ENCODE data around the gene ELL. TPM values are rescaled to one million over a fixed set of nuclear protein-coding genes. Genes with fewer than 3 reads are reported as not detected.

The ELL gene
- total RNA-seq, 4 donors from 2014 or later: 16.2 to 72.2 (median 18.0) TPM

DNA sequence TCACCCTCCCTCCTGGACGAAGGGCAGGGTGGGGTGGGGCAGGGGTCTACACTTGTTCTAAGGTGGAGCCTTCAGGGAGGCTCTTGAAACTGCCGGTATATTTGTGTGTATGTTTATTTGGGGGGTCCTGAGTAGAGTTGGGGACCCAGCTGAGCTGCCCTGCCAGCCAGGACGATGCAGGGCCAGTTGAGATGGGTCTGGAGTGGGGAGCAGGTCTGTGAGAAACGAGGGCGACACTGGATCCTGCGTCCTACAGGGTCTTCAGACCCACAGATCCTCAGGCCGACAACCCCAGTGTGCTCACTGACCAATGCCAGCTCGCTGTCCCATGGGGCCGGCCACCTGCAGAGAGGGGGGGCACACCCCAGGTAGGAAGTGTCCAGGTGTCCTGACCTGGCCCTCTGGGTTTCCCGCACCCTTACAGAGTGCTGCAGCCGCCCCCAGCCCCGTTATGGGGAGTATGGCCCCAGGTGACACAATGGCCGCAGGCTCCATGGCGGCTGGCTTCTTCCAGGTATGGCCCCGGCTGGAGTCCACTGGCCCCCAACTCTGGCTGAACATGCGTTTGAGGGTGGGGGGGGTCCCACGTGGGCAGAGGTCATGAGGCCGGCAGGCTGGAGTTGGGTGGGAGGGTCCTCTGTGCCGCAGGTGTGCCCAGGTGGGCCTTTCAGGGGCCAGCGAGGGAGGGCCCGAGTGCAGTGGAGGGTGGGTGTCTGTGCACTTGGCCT lies 91.3 kb downstream of the ELL start:
- in situ Hi-C loops (cut with MboI; ENCODE audit: low pct_ligation_motif_present in 1 of 4, low pct_unique_long_range_greater_than_20kb in 1 of 4, low sequenced_read_pairs in 3 of 4): no loop called here
- no peak for DNase-seq

DNA sequence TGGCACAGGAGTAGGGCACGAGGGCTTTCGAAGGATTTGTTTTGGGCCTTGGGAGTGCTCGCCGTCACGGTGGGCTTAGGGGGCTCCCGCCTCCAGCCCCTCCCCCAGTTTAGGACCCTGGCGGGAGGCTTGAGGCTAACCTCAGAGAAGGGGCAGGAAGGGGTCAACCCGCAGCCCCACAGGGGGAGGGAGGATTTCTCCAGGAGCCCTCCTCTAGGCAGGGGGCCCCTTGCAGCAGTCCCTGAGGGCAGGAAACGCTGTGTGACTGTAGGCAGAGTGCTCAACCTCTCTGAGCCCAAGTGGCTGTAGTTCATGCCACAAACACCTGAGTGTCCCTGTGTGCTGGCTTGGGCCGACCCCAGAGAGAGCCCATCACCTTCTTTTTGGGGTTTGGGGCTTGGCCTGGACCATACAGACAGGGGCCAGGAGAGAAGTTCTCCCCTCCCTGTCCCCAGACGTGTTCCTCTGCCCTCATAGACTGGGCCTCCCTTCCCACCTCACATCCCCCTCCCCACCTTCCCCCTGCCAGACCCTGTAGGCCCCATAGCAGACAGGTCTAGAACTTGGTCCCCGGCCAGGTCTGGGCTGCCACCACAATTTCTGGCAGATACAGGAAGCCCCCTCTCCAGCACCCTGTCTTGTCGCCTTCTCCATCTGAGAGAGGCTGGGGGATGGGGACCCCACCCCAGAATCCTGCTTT lies 92.0 kb downstream of the ELL start:
- intact Hi-C loops (cut with DNase I; ENCODE audit: low total_unique reads) (no loop called here), in situ Hi-C loops (cut with MboI; ENCODE audit: low pct_ligation_motif_present in 1 of 4, low pct_unique_long_range_greater_than_20kb in 1 of 4, low sequenced_read_pairs in 3 of 4) (no loop called here)
- Histone ChIP-seq H3K36me3 (no peaks in the 10 kb centered on the region), H3K4me1 (peaks cover 22 to 45% (median 32%) of the 10 kb centered on the region in 4 donors), H3K4me3 (peak overlapping the region in 2 of 4 donors; percentile 42 to 53), H3K27ac (peak overlapping the region; percentile 76 to 82 (median 78)), H3K9me3 (no peaks in the 10 kb centered on the region), H3K27me3 (no peaks in the 10 kb centered on the region)
- TF ChIP-seq EP300 (IDR thresholded peaks at IDR 0.05; ENCODE audit: low read depth) (no peak), POLR2AphosphoS5 (IDR thresholded peaks at IDR 0.05) (no peak), POLR2A (IDR thresholded peaks at IDR 0.05) (no peak)
- TF ChIP-seq, protein P1, sequence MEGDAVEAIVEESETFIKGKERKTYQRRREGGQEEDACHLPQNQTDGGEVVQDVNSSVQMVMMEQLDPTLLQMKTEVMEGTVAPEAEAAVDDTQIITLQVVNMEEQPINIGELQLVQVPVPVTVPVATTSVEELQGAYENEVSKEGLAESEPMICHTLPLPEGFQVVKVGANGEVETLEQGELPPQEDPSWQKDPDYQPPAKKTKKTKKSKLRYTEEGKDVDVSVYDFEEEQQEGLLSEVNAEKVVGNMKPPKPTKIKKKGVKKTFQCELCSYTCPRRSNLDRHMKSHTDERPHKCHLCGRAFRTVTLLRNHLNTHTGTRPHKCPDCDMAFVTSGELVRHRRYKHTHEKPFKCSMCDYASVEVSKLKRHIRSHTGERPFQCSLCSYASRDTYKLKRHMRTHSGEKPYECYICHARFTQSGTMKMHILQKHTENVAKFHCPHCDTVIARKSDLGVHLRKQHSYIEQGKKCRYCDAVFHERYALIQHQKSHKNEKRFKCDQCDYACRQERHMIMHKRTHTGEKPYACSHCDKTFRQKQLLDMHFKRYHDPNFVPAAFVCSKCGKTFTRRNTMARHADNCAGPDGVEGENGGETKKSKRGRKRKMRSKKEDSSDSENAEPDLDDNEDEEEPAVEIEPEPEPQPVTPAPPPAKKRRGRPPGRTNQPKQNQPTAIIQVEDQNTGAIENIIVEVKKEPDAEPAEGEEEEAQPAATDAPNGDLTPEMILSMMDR (IDR thresholded peaks at IDR 0.05): no peak
- WGBS, 2 donors (ENCODE audit: low coverage in 1 of 2): 59% methylated on average over 12 of the region's 13 CpGs; no CpG with 5 or more reads in 1 of the 2 donors
- no peak for DNase-seq

More for the DNA sequence above, 91.3 kb downstream of the ELL start:
- intact Hi-C loops (cut with DNase I; ENCODE audit: low total_unique reads): no loop called here
- H3K4me1 ChIP-seq: peaks cover 17 to 41% (median 29%) of the 10 kb centered on the region in 4 donors
- H3K27me3 ChIP-seq: no peaks in the 10 kb centered on the region
- H3K9me3 ChIP-seq: no peaks in the 10 kb centered on the region
- no peak for TF ChIP-seq POLR2AphosphoS5 (IDR thresholded peaks at IDR 0.05)
- TF ChIP-seq EP300 (IDR thresholded peaks at IDR 0.05; ENCODE audit: low read depth): no peak
- TF ChIP-seq, protein P1 (IDR thresholded peaks at IDR 0.05): no peak
- TF ChIP-seq POLR2A (IDR thresholded peaks at IDR 0.05): no peak
- H3K4me3 ChIP-seq: no peak overlapping the region
- H3K36me3 ChIP-seq: no peaks in the 10 kb centered on the region
- no peak overlapping the region for H3K27ac ChIP-seq
- 86% methylated on average over 11 of the region's 21 CpGs; no CpG with 5 or more reads in 1 of the 2 donors for WGBS, 2 donors (ENCODE audit: low coverage in 1 of 2)

DNA sequence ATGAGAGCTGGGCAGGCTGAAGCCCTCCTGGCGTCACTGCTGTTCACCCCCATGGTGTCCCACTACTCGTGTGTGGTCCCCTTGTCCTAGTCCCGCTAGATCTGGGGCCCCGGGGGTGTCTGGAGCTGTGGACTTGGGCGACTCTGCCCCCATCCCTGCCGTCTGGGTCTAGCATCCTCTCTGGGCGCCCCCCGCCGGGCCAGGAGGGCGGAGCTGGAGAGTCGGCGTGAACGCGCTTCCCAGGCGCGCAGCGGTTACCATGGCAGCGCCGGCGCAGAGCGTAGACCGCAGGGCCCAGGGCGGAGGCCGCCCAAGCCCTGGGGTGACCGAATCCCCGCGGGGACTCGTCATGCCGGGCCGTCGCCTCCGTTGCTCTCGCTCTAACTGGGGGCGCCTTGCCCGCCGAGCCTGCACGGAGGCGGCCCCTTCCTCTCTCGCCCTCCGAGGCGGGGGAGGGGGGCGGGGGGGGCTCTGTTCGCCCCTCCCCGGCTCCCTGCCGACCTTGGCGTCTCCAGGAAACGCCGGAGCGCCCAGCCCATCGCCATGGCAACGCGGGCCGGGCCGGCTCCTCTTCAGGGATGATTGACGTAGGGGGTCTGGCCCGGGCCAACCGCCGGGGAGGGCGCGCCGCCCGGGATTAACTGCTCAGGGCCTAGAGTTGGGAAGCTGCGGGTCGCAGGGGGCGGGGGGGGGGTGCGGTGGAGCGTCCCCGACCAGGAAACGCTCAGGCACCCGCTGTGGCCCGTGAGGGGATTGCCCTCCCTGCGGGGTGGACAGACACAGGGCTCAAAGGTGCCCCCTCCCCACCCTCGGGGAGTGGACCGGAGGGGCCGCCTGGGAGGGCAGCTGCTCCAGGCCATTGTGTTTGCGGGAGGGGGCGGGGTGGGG lies 92.8 kb downstream of the ELL start:
- DNase-seq: peak; percentile 77
- intact Hi-C loops (cut with DNase I; ENCODE audit: low total_unique reads) (no loop called here), in situ Hi-C loops (cut with MboI; ENCODE audit: low pct_ligation_motif_present in 1 of 4, low pct_unique_long_range_greater_than_20kb in 1 of 4, low sequenced_read_pairs in 3 of 4) (no loop called here)
- Histone ChIP-seq H3K4me3 (peak overlapping the region; percentile 23 to 53 (median 36)), H3K36me3 (no peaks in the 10 kb centered on the region), H3K27ac (peak overlapping the region; percentile 76 to 82 (median 78)), H3K27me3 (no peaks in the 10 kb centered on the region), H3K9me3 (no peaks in the 10 kb centered on the region), H3K4me1 (peaks cover 22 to 50% (median 32%) of the 10 kb centered on the region in 4 donors)
- 6% methylated on average over 15 of the region's 77 CpGs; no CpG with 5 or more reads in 1 of the 2 donors for whole genome bisulfite sequencing, 2 donors (ENCODE audit: low coverage in 1 of 2)
- TF ChIP-seq POLR2A (IDR thresholded peaks at IDR 0.05) (no peak), POLR2AphosphoS5 (IDR thresholded peaks at IDR 0.05) (no peak), EP300 (IDR thresholded peaks at IDR 0.05; ENCODE audit: low read depth) (no peak)
- TF ChIP-seq, protein P1 (IDR thresholded peaks at IDR 0.05): no peak

Data from transverse colon (tissue), 4 donors.